Caco-2 (cell line): ENCODE measurements around the gene STOML1. TPM values are rescaled to one million over a fixed set of nuclear protein-coding genes. Genes with fewer than 3 reads are reported as not detected.

Experiments used
- BruUV-seq: library from RNA; stranded (reverse); fragments of 400-500 nt; replicated peaks from 2 replicates; lab custom pipeline; 2021; lab: Mats Ljungman, UMichigan
- CTCF ChIA-PET: fragments of 300-600 bp; sonication (Branson Sonifier 250); formaldehyde crosslinking; loops from one replicate; lab custom pipeline; 2022; ENCODE audit warnings: antibody characterized with exemption; lab: Charles Lee
- POLR2A ChIA-PET: fragments of 300-600 bp; sonication (Branson Sonifier 250); formaldehyde crosslinking; loops from one replicate; lab custom pipeline; 2022; ENCODE audit warnings: antibody characterized with exemption; lab: Charles Lee
- DNase-seq, 2 experiments: peaks; one replicate each; pipeline versions ENCODE4 v3.0.0 to v3.0.0-alpha.2; 2020 to 2022
- H3K27me3 ChIP-seq: replicated peaks from 2 replicates; pipeline ENCODE4 v1.6.0; 2011; ENCODE audit warnings: low read length; ENCODE audit not compliant: control insufficient read depth, insufficient read depth
- H3K36me3 ChIP-seq: 2 replicates; pipeline ENCODE4 v1.5.1; 2011; ENCODE audit warnings: low read length; ENCODE audit not compliant: control insufficient read depth, insufficient read depth
- H3K4me1 ChIP-seq: fragments of 250-450 bp; sonication (Bioruptor Pico); 2 replicates; pipeline ENCODE4 v1.5.1; 2020; ENCODE audit warnings: mild to moderate bottlenecking
- H3K4me3 ChIP-seq: 2 replicates; pipeline ENCODE4 v1.5.1; 2011; ENCODE audit warnings: low read depth, mild to moderate bottlenecking, control low read depth, low read length
- H3K9me3 ChIP-seq: fragments of 250-450 bp; sonication (Bioruptor Pico); 2 replicates; pipeline ENCODE4 v1.5.1; 2020; ENCODE audit warnings: mild to moderate bottlenecking, moderate library complexity
- H3K27ac Mint-ChIP-seq: one replicate; pipeline ENCODE4 v1.8.0; 2022; ENCODE audit warnings: mixed read lengths; ENCODE audit not compliant: unreplicated experiment
- H3K27me3 Mint-ChIP-seq: one replicate; pipeline ENCODE4 v1.8.0; 2022; ENCODE audit warnings: mixed read lengths; ENCODE audit not compliant: insufficient read depth, unreplicated experiment
- H3K36me3 Mint-ChIP-seq: one replicate; pipeline ENCODE4 v1.8.0; 2022; ENCODE audit warnings: mild to moderate bottlenecking, mixed read lengths; ENCODE audit not compliant: insufficient read depth, unreplicated experiment
- H3K4me1 Mint-ChIP-seq: one replicate; pipeline ENCODE4 v1.8.0; 2022; ENCODE audit warnings: low read depth, mixed read lengths; ENCODE audit not compliant: unreplicated experiment
- H3K4me3 Mint-ChIP-seq: one replicate; pipeline ENCODE4 v1.8.0; 2022; ENCODE audit warnings: mild to moderate bottlenecking, moderate library complexity, mixed read lengths; ENCODE audit not compliant: unreplicated experiment
- H3K9me3 Mint-ChIP-seq: one replicate; pipeline ENCODE4 v1.8.0; 2022; ENCODE audit warnings: mixed read lengths; ENCODE audit not compliant: unreplicated experiment
- CTCF ChIP-seq, 2 experiments: fragments of 200-600 bp in 1 of 2; IDR thresholded peaks; 1 replicate in 1 of 2; 2 replicates in 1 of 2; pipeline versions ENCODE4 v1.5.1 to v1.8.0; 2011 to 2022; ENCODE audit warnings: antibody characterized with exemption in 1 of 2, control low read depth in 1 of 2, inconsistent platforms in 1 of 2, low read depth in 1 of 2, low read length in 1 of 2, mild to moderate bottlenecking in 1 of 2, moderate library complexity in 1 of 2; ENCODE audit not compliant: insufficient read depth in 1 of 2, severe bottlenecking in 1 of 2, unreplicated experiment in 1 of 2
- intact Hi-C: fragments of 100-400 bp; cut with micrococcal nuclease; formaldehyde crosslinking; loops from one replicate; pipeline ENCODE4 v1.10.0; 2022; ENCODE audit not compliant: unreplicated experiment
- total RNA-seq: library from RNA; stranded (reverse); gene quantifications from 2 replicates; pipeline ENCODE4 v1.2.3, GENCODE V29; 2022

The STOML1 gene
- total RNA-seq, 1 experiment from 2014 or later, result 7.6 TPM

DNA sequence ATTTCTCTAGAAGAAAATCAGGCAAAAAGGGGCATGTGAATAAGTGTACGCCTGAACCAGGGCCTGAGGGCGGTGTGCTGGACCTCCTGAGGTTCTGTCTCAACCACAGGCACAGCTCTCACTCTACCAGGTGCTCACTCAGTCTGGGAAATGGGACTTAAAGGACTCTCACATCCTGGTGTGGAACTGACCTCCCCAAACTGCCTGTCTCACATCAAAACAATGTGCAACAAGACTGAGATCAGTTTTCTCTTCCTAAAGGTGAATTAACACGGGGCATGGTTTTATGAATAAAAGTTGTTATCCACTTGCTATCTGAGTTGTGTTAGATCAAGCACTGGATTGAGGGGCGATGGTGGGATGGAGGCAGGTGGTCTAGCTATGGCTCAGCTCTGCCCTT lies 4.8 kb downstream of the STOML1 start:
- no peaks in the 10 kb centered on the region for H3K9me3 Mint-ChIP-seq
- no peaks in the 10 kb centered on the region for H3K36me3 Mint-ChIP-seq
- Histone ChIP-seq H3K27me3 (no peaks in the 10 kb centered on the region), H3K4me1 (peaks cover 4% of the 10 kb centered on the region; the same call in 1 of the 2 replicates), H3K4me3 (no peak overlapping the region), H3K9me3 (no peaks in the 10 kb centered on the region), H3K36me3 (no peaks in the 10 kb centered on the region)
- POLR2A ChIA-PET, result no interaction called here
- DNase-seq, result no peak
- no peak overlapping the region for H3K27ac Mint-ChIP-seq
- H3K4me3 Mint-ChIP-seq, result no peak overlapping the region
- TF ChIP-seq CTCF (IDR thresholded peaks at IDR 0.05; ENCODE audit: insufficient read depth in 1 of 2, low read depth in 1 of 2, low read length in 1 of 2, severe bottlenecking in 1 of 2, unreplicated experiment in 1 of 2), result no peak
- CTCF ChIA-PET, result interaction anchor here (0.6 to 0.7 kb wide), 2 partner anchors 13 to 14 kb away, joined by 3 read pairs; no protein-coding TSS in a partner anchor
- no peaks in the 10 kb centered on the region for H3K4me1 Mint-ChIP-seq
- H3K27me3 Mint-ChIP-seq, result no peaks in the 10 kb centered on the region
- no TSS peak for BruUV-seq
- intact Hi-C loops, result no loop called here

DNA sequence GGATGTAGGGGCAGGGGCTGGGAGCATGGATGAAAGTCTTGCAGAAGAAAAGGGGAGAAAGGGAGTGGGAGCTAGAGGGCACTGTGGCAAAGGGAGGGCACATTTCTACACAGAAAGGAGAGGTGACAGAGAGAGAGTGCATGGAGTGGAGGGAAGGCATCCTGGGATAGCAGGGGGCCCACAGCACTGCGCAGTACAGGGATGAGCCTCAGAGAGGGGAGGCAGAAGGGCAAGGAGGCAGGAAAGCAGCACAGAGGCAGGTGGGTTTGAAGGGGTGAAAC lies 5.4 kb downstream of the STOML1 start:
- H3K9me3 ChIP-seq, result no peaks in the 10 kb centered on the region
- Mint-ChIP-seq H3K27ac (no peak overlapping the region), H3K27me3 (no peaks in the 10 kb centered on the region), H3K36me3 (no peaks in the 10 kb centered on the region), H3K9me3 (no peaks in the 10 kb centered on the region), H3K4me1 (no peaks in the 10 kb centered on the region), H3K4me3 (no peak overlapping the region)
- peaks cover 4% of the 10 kb centered on the region; the same call in 1 of the 2 replicates for H3K4me1 ChIP-seq
- H3K27me3 ChIP-seq, result no peaks in the 10 kb centered on the region
- no peaks in the 10 kb centered on the region for H3K36me3 ChIP-seq
- TF ChIP-seq CTCF (IDR thresholded peaks at IDR 0.05; ENCODE audit: insufficient read depth in 1 of 2, low read depth in 1 of 2, low read length in 1 of 2, severe bottlenecking in 1 of 2, unreplicated experiment in 1 of 2), result no peak
- intact Hi-C loops, result no loop called here
- no TSS peak for BruUV-seq
- ChIA-PET CTCF (interaction anchor here (0.7 kb wide), 1 partner anchor 13 kb away, joined by 3 read pairs; no protein-coding TSS in a partner anchor), POLR2A (no interaction called here)
- H3K4me3 ChIP-seq, result no peak overlapping the region
- DNase-seq, result no peak

- H3K27me3 ChIP-seq, result no peaks in the 10 kb centered on the region
- Mint-ChIP-seq H3K27me3 (no peaks in the 10 kb centered on the region), H3K4me3 (no peak overlapping the region), H3K9me3 (no peaks in the 10 kb centered on the region), H3K4me1 (no peaks in the 10 kb centered on the region), H3K36me3 (no peaks in the 10 kb centered on the region), H3K27ac (no peak overlapping the region)
- CTCF ChIA-PET, result interaction anchor here (0.7 kb wide), 1 partner anchor 12 kb away, joined by 3 read pairs; no protein-coding TSS in a partner anchor
- intact Hi-C loops, result no loop called here
- BruUV-seq, result no TSS peak
- peaks cover under 1% of the 10 kb centered on the region; the same call in 1 of the 2 replicates for H3K4me1 ChIP-seq
- H3K4me3 ChIP-seq, result no peak overlapping the region
- DNase-seq, result no peak
- POLR2A ChIA-PET, result no interaction called here
- no peaks in the 10 kb centered on the region for H3K36me3 ChIP-seq
- H3K9me3 ChIP-seq, result no peaks in the 10 kb centered on the region
- TF ChIP-seq CTCF (IDR thresholded peaks at IDR 0.05; ENCODE audit: insufficient read depth in 1 of 2, low read depth in 1 of 2, low read length in 1 of 2, severe bottlenecking in 1 of 2, unreplicated experiment in 1 of 2), result no peak
Observed at GRCh38 chr15:73986055-73986775, 5.9 kb downstream of the STOML1 start.
